Right lung (tissue), 5 donors: ENCODE results near the gene IQGAP2. TPM values are rescaled to one million over a fixed set of nuclear protein-coding genes. Genes with fewer than 3 reads are reported as not detected.

Experiments
- DNase-seq, 2 donors: peaks; one replicate each; pipeline ENCODE4 v3.0.0-alpha.2; 2013
- polyA plus RNA-seq, 5 donors: library from polyadenylated mRNA; unstranded; fragments of 120-200 nt; gene quantifications; one replicate each; pipeline versions ENCODE4 v1.2.1 to v1.2.3, GENCODE V29; 2013; ENCODE audit warnings: inconsistent platforms in 1 of 5, low replicate concordance in 1 of 5; ENCODE audit not compliant: insufficient read length in 5 of 5, insufficient read depth in 1 of 5

IQGAP2 gene
- polyA plus RNA-seq, 5 donors: 13.7 to 18.7 (median 15.4) TPM

DNA sequence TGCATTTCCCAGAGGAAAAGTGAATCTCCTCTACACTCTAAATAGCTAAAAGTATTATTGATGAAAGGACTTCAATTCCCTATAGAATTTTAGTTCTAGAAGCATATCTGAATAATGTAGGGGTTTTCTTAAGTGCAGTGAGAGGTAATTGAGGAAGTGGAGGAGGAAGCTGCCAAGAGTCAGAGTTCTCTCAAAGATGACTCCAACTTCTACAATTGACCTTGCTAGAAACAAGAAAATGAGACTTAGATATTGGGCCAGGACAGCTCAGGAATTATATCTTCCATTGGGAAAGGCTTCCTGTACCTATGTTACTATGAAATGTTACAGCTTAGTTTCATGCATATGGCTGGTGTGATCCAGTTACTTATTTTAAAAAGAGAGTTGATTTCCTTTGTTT, 302.5 kb downstream of the IQGAP2 start:
- DNase-seq: no peak

DNA sequence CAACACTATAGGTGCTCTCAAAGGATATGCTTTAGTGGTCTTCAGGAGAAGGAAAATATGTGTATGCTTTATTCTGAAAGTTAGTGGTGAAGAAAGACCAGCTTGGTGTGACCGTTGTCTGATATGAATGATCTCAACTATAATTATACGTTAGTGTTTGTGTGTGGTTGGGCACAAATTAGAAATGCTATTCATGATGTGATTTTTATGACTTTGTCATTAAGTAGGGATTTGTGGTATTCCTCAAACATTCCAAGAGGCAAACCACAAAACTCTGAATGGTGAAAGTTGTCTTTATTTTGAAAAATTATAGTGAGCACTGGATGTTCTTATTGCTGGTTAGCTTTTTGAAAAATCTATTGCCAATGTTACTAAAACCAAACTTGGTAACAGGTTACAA, 306.7 kb downstream of the IQGAP2 start:
- no peak for DNase-seq

- no peak for DNase-seq
Measured at GRCh38 chr5:76710991-76711390, 307.9 kb downstream of the IQGAP2 start.

- no peak for DNase-seq
Measured at GRCh38 chr5:76714751-76715485, 311.8 kb downstream of the IQGAP2 start.

GRCh38 chr5:76715486-76715735, 312.3 kb downstream of the IQGAP2 start:
- DNase-seq: no peak

- DNase-seq: peak; percentile 80 to 81
Measured at GRCh38 chr5:76715736-76716455, 312.8 kb downstream of the IQGAP2 start, which contains the start of gene F2R. TSS of gene F2R (plus strand) at chr5:76716126. CDS start at chr5:76716308, 182 bp downstream.

DNA sequence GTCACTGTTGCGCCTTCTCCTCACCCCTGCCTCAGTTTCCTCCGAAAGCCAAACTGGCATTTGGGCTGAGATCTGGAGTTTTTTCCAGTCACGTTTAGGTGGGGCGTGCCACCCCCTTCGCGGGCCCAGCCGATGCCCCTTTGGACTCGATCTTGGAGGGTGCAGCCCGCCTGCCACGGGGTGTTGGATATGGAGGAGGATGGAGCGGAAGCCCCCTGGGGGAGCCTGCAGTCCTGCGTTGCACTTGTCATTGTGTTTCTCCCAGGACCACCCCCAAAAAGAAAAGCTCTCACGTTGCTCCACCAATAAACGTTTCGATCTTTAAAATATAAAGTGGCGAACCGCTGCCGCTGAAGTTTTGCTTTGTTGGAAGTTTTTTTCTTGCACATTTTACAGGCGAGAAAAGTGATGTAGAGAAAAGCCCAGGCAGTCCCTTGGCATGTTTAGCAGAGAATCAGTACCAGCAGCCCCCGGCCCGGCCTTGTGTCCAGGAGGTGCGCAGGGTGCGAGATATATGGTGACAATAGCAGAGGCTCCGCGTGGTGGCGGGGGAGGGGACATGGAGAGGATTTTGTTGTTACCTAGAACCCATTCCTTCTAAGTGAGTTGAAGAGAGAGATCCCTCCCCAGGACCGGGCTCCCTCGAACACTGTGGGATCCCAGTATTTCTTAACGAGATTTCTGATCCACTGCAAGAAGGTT, 313.5 kb downstream of the IQGAP2 start:
- peak in 1 of 2 donors; percentile 19 for DNase-seq

DNA sequence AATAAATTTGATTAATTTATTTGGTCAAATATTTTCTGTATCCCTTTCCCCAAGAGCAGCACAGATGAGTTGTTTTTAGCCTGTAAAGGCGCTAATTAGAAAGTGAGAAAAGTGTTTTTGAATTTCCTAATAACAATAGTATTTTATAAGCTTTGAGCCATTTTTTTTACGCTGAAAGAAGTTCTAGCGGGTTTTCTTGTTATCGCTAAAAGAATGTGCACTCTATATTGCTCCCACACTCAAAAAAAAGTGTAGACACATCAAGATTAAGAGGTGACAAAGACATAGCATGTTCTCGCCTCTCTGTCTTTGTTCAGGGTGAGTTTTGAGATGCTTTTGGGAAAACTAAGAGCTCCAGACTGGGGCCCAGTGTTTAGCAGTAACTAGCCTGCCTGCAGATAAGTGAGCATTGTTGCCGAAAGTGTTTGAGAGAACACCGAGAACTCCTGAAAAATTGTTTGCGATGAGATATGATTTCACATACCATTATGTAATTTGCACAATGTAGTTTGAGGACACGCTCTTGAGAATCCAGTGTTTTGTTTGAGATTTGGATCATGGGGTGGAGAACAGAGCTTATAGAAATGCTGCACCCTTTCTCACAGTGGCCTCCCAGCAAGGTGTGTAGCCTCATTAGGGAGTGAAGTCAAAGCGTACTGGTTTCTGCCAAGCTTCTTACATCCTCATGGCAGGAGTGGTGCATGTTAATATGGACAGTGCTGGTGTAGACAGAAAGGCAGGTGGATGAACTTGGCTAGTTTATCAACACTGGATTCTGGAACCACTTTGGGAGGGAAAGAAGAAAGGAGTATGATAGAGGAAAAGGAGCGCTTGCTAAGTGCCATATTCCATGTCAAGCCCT, 314.4 kb downstream of the IQGAP2 start:
- peak in 1 of 2 donors; percentile 5 for DNase-seq

GRCh38 chr5:76718381-76718832, 315.3 kb downstream of the IQGAP2 start:
- no peak for DNase-seq

DNA sequence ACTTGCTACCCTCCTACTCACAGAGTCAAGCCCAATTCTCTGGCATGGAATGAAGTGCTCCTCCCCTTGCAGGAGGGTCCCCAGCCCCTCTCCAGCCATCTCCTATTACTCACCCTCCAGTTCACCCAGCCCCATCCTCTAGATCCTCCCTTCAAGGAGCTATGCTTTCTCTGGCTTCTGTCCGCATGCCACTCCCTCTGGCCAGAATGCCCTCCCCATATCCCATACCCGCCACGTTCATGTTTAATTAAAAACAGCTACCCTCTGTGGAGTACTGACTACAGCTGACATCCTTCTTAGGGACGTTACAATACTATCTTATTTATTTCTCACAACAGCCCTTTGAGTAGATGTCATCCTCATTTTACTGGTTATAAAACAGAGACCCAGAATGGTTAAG, 315.8 kb downstream of the IQGAP2 start:
- DNase-seq: no peak

- DNase-seq: no peak
Measured at GRCh38 chr5:76720988-76721569, 318.0 kb downstream of the IQGAP2 start.

GRCh38 chr5:76723266-76723665, 320.2 kb downstream of the IQGAP2 start:
- DNase-seq: no peak

GRCh38 chr5:76723906-76724305, 320.8 kb downstream of the IQGAP2 start:
- DNase-seq: no peak

GRCh38 chr5:76724871-76725270, 321.8 kb downstream of the IQGAP2 start:
- DNase-seq: no peak

- DNase-seq: no peak
Measured at GRCh38 chr5:76728965-76729364, 325.9 kb downstream of the IQGAP2 start.

DNA sequence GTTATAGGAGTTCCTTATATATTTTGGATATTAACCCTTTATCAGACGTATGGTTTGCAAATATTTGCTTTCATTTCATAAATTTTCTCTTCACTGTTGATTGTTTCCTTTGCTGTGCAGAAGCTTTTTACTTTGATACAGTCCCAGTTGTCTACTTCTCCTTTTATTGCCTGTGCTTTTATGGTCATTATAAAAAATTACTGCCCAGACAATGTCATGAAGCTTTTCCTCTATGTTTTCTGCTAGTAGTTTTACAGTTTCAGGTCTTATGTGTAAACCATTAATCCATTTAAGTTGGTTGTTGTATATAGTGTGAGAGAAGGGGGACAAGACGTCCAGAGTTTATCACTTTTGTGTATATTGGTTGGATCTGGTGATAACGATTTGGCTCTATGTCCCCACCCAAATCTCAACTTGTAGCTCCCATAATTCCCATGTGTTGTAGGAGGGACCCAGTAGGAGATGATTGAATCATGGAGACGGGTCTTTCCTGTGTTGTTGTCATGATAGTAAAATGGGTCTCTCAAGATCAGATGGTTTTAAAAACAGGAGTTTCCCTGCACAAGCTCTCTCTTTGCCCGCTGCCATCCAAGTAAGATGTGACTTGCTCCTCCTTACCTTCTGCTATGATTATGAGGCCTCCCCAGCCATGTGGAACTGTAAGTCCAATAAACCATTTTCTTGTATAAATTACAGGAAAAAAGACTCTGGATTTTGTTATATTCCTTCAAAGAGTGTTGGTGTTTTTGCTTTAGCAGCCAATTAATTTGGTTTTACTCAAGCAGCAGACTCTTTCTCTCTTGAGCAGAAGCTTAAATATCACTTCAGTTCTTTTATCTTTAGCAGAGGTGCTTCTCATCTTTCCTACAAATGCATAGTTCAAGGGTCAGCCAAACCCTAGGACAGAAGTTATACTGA, 326.5 kb downstream of the IQGAP2 start:
- DNase-seq: no peak

- DNase-seq: no peak
Measured at GRCh38 chr5:76732405-76733048, 329.4 kb downstream of the IQGAP2 start.

GRCh38 chr5:76733049-76733417, 329.9 kb downstream of the IQGAP2 start:
- no peak for DNase-seq

DNA sequence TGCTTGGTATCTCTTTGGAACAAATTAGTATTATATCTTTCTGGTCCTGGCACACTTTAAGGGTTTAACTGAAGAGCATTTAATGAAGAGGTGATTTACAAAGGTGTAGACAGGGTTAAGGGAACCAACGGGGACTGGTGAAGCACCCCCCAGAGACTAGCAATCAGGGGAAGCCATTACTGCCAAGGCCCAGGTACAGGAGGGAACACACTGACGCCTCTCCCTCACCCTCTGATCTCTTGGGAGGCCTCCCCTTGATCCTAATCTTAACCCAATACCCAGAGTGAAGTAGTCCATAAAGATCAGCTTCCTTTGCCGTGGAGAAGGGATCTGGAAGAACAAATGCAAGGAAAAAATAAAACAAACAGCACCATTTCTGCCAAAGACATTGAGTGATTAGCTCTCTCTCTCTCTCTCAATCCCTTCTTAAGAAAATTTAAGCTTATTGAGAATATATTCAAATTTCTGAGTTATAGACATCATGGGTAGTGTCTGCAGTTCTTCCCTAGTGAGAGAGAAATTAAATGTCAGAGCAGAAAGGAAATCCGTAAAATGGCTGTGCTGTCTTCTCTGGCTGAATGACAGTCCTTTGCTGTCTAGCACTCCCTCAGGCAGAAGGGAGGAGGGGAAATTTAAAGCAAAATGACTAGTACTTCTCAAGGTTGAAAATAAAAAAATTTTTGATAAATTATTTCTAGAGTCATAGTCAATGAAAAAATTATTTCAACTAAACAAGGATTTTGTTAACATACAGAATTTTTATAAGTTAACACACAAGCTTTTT, 332.9 kb downstream of the IQGAP2 start:
- DNase-seq: no peak
